ENCODE results near the gene KCNQ2. TPM values are rescaled to one million over a fixed set of nuclear protein-coding genes. Genes with fewer than 3 reads are reported as not detected.
A peak's percentile ranks its signal among the peaks of the same experiment; 100 is the strongest.

KCNQ2 gene
- total RNA-seq, 1 donor from 2014 or later: 354 TPM

- TF ChIP-seq, protein P1, sequence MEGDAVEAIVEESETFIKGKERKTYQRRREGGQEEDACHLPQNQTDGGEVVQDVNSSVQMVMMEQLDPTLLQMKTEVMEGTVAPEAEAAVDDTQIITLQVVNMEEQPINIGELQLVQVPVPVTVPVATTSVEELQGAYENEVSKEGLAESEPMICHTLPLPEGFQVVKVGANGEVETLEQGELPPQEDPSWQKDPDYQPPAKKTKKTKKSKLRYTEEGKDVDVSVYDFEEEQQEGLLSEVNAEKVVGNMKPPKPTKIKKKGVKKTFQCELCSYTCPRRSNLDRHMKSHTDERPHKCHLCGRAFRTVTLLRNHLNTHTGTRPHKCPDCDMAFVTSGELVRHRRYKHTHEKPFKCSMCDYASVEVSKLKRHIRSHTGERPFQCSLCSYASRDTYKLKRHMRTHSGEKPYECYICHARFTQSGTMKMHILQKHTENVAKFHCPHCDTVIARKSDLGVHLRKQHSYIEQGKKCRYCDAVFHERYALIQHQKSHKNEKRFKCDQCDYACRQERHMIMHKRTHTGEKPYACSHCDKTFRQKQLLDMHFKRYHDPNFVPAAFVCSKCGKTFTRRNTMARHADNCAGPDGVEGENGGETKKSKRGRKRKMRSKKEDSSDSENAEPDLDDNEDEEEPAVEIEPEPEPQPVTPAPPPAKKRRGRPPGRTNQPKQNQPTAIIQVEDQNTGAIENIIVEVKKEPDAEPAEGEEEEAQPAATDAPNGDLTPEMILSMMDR (IDR thresholded peaks at IDR 0.05; ENCODE audit: partially characterized antibody, unreplicated experiment): no peak
- Mint-ChIP-seq H3K36me3 (ENCODE audit: unreplicated experiment) (no peaks in the 10 kb centered on the region), H3K4me1 (ENCODE audit: low read depth, unreplicated experiment) (peaks cover 27% of the 10 kb centered on the region), H3K4me3 (ENCODE audit: unreplicated experiment) (no peak overlapping the region), H3K27ac (ENCODE audit: unreplicated experiment) (no peak overlapping the region), H3K9me3 (ENCODE audit: unreplicated experiment) (peaks cover 8% of the 10 kb centered on the region), H3K27me3 (ENCODE audit: unreplicated experiment) (peaks cover 7% of the 10 kb centered on the region)
- no peak for DNase-seq
Observed at GRCh38 chr20:63372971-63373885, 99.2 kb downstream of the KCNQ2 start.

DNA sequence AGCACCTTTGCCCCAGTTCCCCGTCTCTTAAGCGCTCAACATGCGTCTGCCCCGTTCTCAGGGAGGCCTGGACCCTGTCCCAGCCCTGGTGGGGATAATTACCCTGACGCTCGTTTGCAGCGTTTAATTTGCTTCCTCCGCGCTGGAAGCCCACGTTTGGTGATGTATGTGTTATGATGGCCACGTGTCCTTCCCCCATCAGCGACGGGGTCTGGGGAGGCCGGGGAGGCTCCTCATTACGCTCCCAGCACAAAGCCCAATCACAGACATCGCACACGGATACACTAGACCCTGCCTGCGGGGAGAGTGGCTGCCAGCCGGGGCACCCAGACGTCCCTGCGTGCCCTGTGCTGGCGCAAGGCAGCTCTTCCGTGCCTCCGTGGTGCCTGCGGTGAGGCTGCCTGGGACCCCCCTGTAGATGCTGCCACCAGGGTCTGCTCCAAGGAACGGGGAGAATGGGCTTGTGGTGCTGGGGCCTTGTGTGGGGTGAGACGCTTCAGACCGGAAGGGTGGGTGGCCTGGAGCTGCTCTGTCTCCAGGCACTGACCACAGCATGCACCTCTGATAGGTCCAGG lies 101.1 kb downstream of the KCNQ2 start:
- Mint-ChIP-seq H3K4me3 (ENCODE audit: unreplicated experiment) (peak overlapping the region; percentile 46), H3K27me3 (ENCODE audit: unreplicated experiment) (peaks cover 10% of the 10 kb centered on the region), H3K36me3 (ENCODE audit: unreplicated experiment) (no peaks in the 10 kb centered on the region), H3K27ac (ENCODE audit: unreplicated experiment) (peak overlapping the region; percentile 94), H3K4me1 (ENCODE audit: low read depth, unreplicated experiment) (peaks cover 24% of the 10 kb centered on the region), H3K9me3 (ENCODE audit: unreplicated experiment) (peaks cover 8% of the 10 kb centered on the region)
- no peak for DNase-seq
- TF ChIP-seq, protein P1 (IDR thresholded peaks at IDR 0.05; ENCODE audit: partially characterized antibody, unreplicated experiment): no peak

DNA sequence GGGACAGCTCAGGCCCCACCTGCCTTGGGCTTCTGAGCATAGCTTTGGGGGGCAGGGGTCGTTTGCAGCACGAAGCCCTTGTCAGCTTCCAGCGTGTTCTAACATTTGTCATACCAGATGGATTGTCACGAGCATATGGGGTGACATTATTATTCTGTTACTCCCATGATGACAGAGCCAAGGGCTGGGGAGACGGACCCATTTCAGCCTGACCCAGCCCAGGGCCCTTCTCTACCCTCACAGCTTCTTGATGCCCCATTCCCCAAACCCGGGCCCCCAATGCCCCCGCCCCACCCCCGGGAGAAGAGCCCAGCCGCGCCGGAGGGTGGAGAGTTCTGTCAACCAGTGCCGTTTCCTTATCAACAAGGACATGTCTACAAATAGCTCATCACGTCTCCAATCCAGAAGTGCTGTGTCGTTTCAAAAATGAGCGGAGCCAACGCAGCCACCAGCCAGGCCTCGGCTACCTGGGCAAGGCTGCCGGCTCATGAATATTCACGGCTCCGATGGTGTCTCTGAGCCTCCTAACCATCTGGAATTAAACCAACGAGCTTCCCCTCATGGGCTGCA lies 101.8 kb downstream of the KCNQ2 start:
- peaks cover 6% of the 10 kb centered on the region for H3K9me3 Mint-ChIP-seq (ENCODE audit: unreplicated experiment)
- TF ChIP-seq, protein P1 (IDR thresholded peaks at IDR 0.05; ENCODE audit: partially characterized antibody, unreplicated experiment): no peak
- peak overlapping the region; percentile 94 for H3K27ac Mint-ChIP-seq (ENCODE audit: unreplicated experiment)
- no peak for DNase-seq
- peaks cover 20% of the 10 kb centered on the region for H3K4me1 Mint-ChIP-seq (ENCODE audit: low read depth, unreplicated experiment)
- peak overlapping the region; percentile 67 for H3K4me3 Mint-ChIP-seq (ENCODE audit: unreplicated experiment)
- peaks cover 11% of the 10 kb centered on the region for H3K27me3 Mint-ChIP-seq (ENCODE audit: unreplicated experiment)
- H3K36me3 Mint-ChIP-seq (ENCODE audit: unreplicated experiment): no peaks in the 10 kb centered on the region

- H3K4me1 Mint-ChIP-seq (ENCODE audit: low read depth, unreplicated experiment): peaks cover 23% of the 10 kb centered on the region
- TF ChIP-seq, protein P1 (IDR thresholded peaks at IDR 0.05; ENCODE audit: partially characterized antibody, unreplicated experiment): peak; percentile 44
- H3K27ac Mint-ChIP-seq (ENCODE audit: unreplicated experiment): peak overlapping the region; percentile 94
- H3K9me3 Mint-ChIP-seq (ENCODE audit: unreplicated experiment): peaks cover 6% of the 10 kb centered on the region
- no peak overlapping the region for H3K4me3 Mint-ChIP-seq (ENCODE audit: unreplicated experiment)
- no peak for DNase-seq
- H3K27me3 Mint-ChIP-seq (ENCODE audit: unreplicated experiment): peaks cover 14% of the 10 kb centered on the region
- H3K36me3 Mint-ChIP-seq (ENCODE audit: unreplicated experiment): no peaks in the 10 kb centered on the region
Observed at GRCh38 chr20:63369724-63370617, 102.5 kb downstream of the KCNQ2 start.
